ENCODE measurements around the gene LAMA2. TPM values are rescaled to one million over a fixed set of nuclear protein-coding genes. Genes with fewer than 3 reads are reported as not detected.

Gene LAMA2
- total RNA-seq, 1 donor from 2014 or later = 18.0 TPM

- Mint-ChIP-seq H3K4me1 (ENCODE audit: unreplicated experiment) (peaks cover 44% of the 10 kb centered on the region), H3K36me3 (ENCODE audit: unreplicated experiment) (no peaks in the 10 kb centered on the region), H3K9me3 (ENCODE audit: unreplicated experiment) (no peaks in the 10 kb centered on the region), H3K27ac (ENCODE audit: unreplicated experiment) (no peak overlapping the region), H3K27me3 (ENCODE audit: unreplicated experiment) (no peaks in the 10 kb centered on the region), H3K4me3 (ENCODE audit: unreplicated experiment) (no peak overlapping the region)
- no peak for DNase-seq (ENCODE audit: extremely low spot score, unreplicated experiment)
- TF ChIP-seq CTCF (IDR thresholded peaks at IDR 0.05) = no peak
Measured at GRCh38 chr6:129494586-129494985, 611.6 kb downstream of the LAMA2 start.

- H3K4me1 Mint-ChIP-seq (ENCODE audit: unreplicated experiment) = peaks cover 41% of the 10 kb centered on the region
- no peak overlapping the region for H3K27ac Mint-ChIP-seq (ENCODE audit: unreplicated experiment)
- H3K36me3 Mint-ChIP-seq (ENCODE audit: unreplicated experiment) = no peaks in the 10 kb centered on the region
- H3K9me3 Mint-ChIP-seq (ENCODE audit: unreplicated experiment) = no peaks in the 10 kb centered on the region
- no peak overlapping the region for H3K4me3 Mint-ChIP-seq (ENCODE audit: unreplicated experiment)
- no peak for TF ChIP-seq CTCF (IDR thresholded peaks at IDR 0.05)
- no peak for DNase-seq (ENCODE audit: extremely low spot score, unreplicated experiment)
- H3K27me3 Mint-ChIP-seq (ENCODE audit: unreplicated experiment) = no peaks in the 10 kb centered on the region
Measured at GRCh38 chr6:129495652-129496051, 612.7 kb downstream of the LAMA2 start.

- Mint-ChIP-seq H3K4me1 (ENCODE audit: unreplicated experiment) (peaks cover 40% of the 10 kb centered on the region), H3K4me3 (ENCODE audit: unreplicated experiment) (no peak overlapping the region), H3K9me3 (ENCODE audit: unreplicated experiment) (no peaks in the 10 kb centered on the region), H3K36me3 (ENCODE audit: unreplicated experiment) (no peaks in the 10 kb centered on the region), H3K27me3 (ENCODE audit: unreplicated experiment) (no peaks in the 10 kb centered on the region), H3K27ac (ENCODE audit: unreplicated experiment) (no peak overlapping the region)
- no peak for DNase-seq (ENCODE audit: extremely low spot score, unreplicated experiment)
- no peak for TF ChIP-seq CTCF (IDR thresholded peaks at IDR 0.05)
Measured at GRCh38 chr6:129497481-129498441, 614.8 kb downstream of the LAMA2 start.

- H3K9me3 Mint-ChIP-seq (ENCODE audit: unreplicated experiment) = no peaks in the 10 kb centered on the region
- no peak for TF ChIP-seq CTCF (IDR thresholded peaks at IDR 0.05)
- DNase-seq (ENCODE audit: extremely low spot score, unreplicated experiment) = no peak
- peaks cover 36% of the 10 kb centered on the region for H3K4me1 Mint-ChIP-seq (ENCODE audit: unreplicated experiment)
- H3K27me3 Mint-ChIP-seq (ENCODE audit: unreplicated experiment) = no peaks in the 10 kb centered on the region
- no peaks in the 10 kb centered on the region for H3K36me3 Mint-ChIP-seq (ENCODE audit: unreplicated experiment)
- H3K4me3 Mint-ChIP-seq (ENCODE audit: unreplicated experiment) = no peak overlapping the region
- no peak overlapping the region for H3K27ac Mint-ChIP-seq (ENCODE audit: unreplicated experiment)
Measured at GRCh38 chr6:129498541-129498940, 615.6 kb downstream of the LAMA2 start.

All from osteocyte (in vitro differentiated cells).